Measurements from ENCODE around the gene NELFCD. TPM values are rescaled to one million over a fixed set of nuclear protein-coding genes. Genes with fewer than 3 reads are reported as not detected.
"Not testable (repeated sequence)": the region's sequence is repeated elsewhere in the genome, so short reads cannot be mapped to it uniquely, and the experiment has no call there.

Gene NELFCD
- total RNA-seq, 2 donors from 2014 or later: 47.1 to 64.4 TPM

DNA sequence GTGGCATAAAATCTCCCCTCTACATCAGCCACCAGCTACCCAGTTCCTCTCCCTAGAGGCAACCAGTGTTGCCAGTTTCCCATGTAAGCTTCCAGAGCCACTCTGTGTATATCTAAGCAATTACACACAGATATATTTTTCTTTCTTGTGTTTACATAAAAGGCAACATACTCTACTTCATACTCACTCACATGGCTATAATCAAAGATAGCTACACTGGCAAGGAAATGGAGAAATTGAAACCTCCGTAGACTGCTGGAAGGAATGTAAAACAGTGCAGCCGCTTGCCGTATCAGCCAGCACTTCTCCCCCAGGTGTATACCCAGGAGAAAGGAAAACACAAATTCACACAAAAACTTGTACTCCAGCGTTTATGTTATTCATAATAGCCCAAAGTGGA, 38.5 kb upstream of the NELFCD start:
- Histone ChIP-seq H3K27me3 (no peaks in the 10 kb centered on the region), H3K4me1 (no peaks in the 10 kb centered on the region), H3K27ac (no peak overlapping the region), H3K9me3 (no peaks in the 10 kb centered on the region), H3K9ac (ENCODE audit: low read depth in 2 of 2, low read length in 2 of 2) (no peak overlapping the region), H3K36me3 (no peaks in the 10 kb centered on the region), H3K4me3 (no peak overlapping the region)
- intact Hi-C loops (cut with DNase I): no loop called here
- no peak for DNase-seq
- TF ChIP-seq, protein P1, sequence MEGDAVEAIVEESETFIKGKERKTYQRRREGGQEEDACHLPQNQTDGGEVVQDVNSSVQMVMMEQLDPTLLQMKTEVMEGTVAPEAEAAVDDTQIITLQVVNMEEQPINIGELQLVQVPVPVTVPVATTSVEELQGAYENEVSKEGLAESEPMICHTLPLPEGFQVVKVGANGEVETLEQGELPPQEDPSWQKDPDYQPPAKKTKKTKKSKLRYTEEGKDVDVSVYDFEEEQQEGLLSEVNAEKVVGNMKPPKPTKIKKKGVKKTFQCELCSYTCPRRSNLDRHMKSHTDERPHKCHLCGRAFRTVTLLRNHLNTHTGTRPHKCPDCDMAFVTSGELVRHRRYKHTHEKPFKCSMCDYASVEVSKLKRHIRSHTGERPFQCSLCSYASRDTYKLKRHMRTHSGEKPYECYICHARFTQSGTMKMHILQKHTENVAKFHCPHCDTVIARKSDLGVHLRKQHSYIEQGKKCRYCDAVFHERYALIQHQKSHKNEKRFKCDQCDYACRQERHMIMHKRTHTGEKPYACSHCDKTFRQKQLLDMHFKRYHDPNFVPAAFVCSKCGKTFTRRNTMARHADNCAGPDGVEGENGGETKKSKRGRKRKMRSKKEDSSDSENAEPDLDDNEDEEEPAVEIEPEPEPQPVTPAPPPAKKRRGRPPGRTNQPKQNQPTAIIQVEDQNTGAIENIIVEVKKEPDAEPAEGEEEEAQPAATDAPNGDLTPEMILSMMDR (IDR thresholded peaks at IDR 0.05): no peak

DNA sequence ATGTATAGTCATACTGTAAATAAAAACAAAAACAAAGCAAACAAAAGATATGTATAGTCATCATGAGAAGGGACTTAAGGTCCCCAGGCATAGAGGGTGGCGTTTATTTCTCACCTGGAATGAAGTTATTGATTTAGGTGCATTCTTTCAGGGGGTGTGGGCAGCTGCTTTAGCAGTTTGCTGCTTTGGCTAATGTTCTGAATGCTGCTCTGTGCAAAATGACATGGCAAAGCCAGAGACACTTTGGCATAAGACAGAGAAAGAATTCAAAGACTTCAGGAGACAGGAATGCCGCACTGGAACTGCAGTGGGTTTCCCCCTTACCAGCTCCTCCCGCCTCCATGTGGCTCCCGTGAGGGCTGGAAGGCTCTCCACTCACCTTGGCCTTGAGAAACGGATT, 36.4 kb upstream of the NELFCD start:
- no peak overlapping the region for H3K9ac ChIP-seq (ENCODE audit: low read depth in 2 of 2, low read length in 2 of 2)
- no peaks in the 10 kb centered on the region for H3K36me3 ChIP-seq
- DNase-seq: no peak
- no peak overlapping the region for H3K27ac ChIP-seq
- H3K4me3 ChIP-seq: no peak overlapping the region
- H3K9me3 ChIP-seq: no peaks in the 10 kb centered on the region
- no peaks in the 10 kb centered on the region for H3K4me1 ChIP-seq
- H3K27me3 ChIP-seq: no peaks in the 10 kb centered on the region
- intact Hi-C loops (cut with DNase I): no loop called here
- TF ChIP-seq, protein P1 (IDR thresholded peaks at IDR 0.05): no peak

DNA sequence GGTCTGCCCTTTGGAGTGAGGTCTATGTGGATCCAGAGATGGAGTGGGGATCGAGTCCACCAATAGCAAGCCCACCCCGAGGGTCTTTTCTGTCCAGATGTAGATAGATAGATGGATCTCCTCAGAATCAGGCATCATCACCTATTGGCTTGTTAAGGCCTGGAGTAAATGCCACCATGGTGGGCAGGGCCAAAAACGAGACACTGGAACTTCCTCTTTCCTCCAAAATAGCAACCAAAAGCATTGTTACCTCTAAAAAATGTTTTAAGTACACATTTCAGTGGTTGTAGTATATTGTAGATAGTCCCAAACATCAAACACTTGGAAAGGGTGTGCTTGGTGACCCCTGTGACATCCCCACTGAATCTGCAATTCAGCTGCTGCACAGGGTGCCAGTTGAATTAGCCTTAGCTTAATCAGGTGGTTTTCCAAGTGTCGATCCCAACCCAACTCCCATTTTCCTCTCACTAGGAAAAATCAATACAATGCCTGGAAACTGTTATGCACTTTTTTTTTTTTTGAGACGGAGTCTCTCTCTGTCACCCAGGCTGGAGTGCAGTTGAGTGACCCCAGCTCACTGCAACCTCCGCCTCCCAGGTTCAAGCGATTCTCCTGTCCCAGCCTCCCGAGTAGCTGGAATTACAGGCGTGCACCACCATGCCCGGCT, 35.0 kb upstream of the NELFCD start:
- no peaks in the 10 kb centered on the region for H3K27me3 ChIP-seq
- TF ChIP-seq, protein P1 (IDR thresholded peaks at IDR 0.05): no peak

DNA sequence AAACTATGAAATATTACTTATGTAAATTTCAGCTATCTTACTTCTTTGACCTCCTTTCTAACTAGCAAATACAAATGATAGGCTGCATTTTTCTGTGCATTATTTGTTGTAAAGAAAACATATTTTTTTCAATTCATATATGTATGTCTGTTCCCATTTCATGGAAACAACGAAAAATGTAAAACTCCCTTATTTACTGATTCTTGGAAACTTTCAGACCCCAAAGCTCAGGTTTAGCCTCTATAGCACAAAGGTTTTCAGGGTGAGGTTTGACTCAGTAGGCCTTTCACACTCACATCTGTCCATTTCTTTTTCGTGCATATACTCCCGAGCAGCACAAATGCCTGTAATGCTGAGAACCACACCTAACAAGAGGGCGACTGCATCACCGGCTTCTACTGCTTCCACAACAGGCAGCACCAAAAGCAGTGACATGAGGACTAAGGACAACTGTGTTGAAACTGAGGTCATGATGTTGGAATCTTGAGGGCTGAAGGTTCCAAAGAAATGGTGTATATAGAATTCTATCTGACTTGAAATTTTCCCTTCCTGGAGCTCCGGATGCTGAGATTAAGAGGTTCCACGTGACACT, 33.2 kb upstream of the NELFCD start:
- H3K36me3 ChIP-seq; H3K9me3 ChIP-seq; intact Hi-C loops (cut with DNase I); DNase-seq; H3K9ac ChIP-seq (ENCODE audit: low read depth in 2 of 2, low read length in 2 of 2); H3K4me3 ChIP-seq; H3K4me1 ChIP-seq; H3K27me3 ChIP-seq; H3K27ac ChIP-seq: not testable (repeated sequence)

More for the DNA sequence above, 35.0 kb upstream of the NELFCD start:
- intact Hi-C loops (cut with DNase I): no loop called here
- Histone ChIP-seq H3K36me3 (no peaks in the 10 kb centered on the region), H3K4me1 (no peaks in the 10 kb centered on the region), H3K9ac (ENCODE audit: low read depth in 2 of 2, low read length in 2 of 2) (no peak overlapping the region), H3K9me3 (no peaks in the 10 kb centered on the region), H3K27ac (no peak overlapping the region), H3K4me3 (no peak overlapping the region)
- no peak for DNase-seq

DNA sequence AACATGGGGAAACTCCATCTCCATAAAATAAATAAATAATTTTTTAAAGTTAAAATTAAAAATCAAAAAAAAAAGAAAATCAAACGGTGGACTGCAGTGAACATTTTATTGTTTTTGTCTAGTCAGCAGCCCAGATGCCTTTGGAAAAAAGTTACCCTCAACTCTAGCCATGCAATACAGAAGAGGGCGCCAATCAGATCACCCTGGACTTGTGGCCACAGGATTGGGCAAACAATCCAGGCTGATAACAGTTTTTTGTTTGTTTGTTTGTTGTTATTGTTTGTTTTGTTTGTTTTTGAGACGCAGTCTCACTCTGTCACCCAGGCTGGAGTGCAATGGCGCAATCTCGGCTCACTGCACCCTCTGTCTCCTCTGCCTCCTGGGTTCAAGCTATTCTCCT, 30.5 kb upstream of the NELFCD start:
- H3K9me3 ChIP-seq: no peaks in the 10 kb centered on the region
- TF ChIP-seq, protein P1 (IDR thresholded peaks at IDR 0.05): no peak
- no peaks in the 10 kb centered on the region for H3K36me3 ChIP-seq
- H3K4me1 ChIP-seq: no peaks in the 10 kb centered on the region
- no peak for DNase-seq
- no peak overlapping the region for H3K27ac ChIP-seq
- H3K4me3 ChIP-seq: no peak overlapping the region
- no peak overlapping the region for H3K9ac ChIP-seq (ENCODE audit: low read depth in 2 of 2, low read length in 2 of 2)
- intact Hi-C loops (cut with DNase I): no loop called here
- H3K27me3 ChIP-seq: no peaks in the 10 kb centered on the region

DNA sequence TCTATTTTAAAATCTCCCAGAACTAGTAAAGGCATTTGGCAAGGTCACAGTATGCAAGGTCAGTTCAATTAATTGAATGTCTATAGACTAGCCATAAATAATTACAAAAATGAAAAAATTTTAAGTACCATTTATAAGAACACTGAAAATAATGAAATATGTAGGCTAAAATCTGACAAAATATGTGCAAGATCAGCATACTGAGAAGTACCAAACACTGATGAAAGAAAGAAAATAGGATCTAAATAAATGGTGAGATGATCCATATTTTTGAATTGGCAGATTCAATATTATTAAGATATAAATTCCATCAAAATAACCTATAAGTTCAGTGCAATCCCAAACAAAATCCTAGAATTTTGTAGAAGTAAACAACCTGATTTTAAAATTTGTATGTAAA, 28.0 kb upstream of the NELFCD start:
- H3K9me3 ChIP-seq: no peaks in the 10 kb centered on the region
- no peak overlapping the region for H3K4me3 ChIP-seq
- no peaks in the 10 kb centered on the region for H3K4me1 ChIP-seq
- H3K36me3 ChIP-seq: no peaks in the 10 kb centered on the region
- no peak overlapping the region for H3K27ac ChIP-seq
- no peak for DNase-seq
- H3K9ac ChIP-seq (ENCODE audit: low read depth in 2 of 2, low read length in 2 of 2): no peak overlapping the region
- H3K27me3 ChIP-seq: no peaks in the 10 kb centered on the region
- intact Hi-C loops (cut with DNase I): no loop called here
- TF ChIP-seq, protein P1 (IDR thresholded peaks at IDR 0.05): no peak

Data from colonic mucosa (tissue), 4 donors.